NCI-H526 (cell line): ENCODE measurements around the gene MASP1.

Experiments
- DNase-seq, 2 experiments: peaks; one replicate each; lab custom pipeline; 2025; lab: John Stamatoyannopoulos, UW

The MASP1 gene, protein sequence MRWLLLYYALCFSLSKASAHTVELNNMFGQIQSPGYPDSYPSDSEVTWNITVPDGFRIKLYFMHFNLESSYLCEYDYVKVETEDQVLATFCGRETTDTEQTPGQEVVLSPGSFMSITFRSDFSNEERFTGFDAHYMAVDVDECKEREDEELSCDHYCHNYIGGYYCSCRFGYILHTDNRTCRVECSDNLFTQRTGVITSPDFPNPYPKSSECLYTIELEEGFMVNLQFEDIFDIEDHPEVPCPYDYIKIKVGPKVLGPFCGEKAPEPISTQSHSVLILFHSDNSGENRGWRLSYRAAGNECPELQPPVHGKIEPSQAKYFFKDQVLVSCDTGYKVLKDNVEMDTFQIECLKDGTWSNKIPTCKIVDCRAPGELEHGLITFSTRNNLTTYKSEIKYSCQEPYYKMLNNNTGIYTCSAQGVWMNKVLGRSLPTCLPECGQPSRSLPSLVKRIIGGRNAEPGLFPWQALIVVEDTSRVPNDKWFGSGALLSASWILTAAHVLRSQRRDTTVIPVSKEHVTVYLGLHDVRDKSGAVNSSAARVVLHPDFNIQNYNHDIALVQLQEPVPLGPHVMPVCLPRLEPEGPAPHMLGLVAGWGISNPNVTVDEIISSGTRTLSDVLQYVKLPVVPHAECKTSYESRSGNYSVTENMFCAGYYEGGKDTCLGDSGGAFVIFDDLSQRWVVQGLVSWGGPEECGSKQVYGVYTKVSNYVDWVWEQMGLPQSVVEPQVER

DNA sequence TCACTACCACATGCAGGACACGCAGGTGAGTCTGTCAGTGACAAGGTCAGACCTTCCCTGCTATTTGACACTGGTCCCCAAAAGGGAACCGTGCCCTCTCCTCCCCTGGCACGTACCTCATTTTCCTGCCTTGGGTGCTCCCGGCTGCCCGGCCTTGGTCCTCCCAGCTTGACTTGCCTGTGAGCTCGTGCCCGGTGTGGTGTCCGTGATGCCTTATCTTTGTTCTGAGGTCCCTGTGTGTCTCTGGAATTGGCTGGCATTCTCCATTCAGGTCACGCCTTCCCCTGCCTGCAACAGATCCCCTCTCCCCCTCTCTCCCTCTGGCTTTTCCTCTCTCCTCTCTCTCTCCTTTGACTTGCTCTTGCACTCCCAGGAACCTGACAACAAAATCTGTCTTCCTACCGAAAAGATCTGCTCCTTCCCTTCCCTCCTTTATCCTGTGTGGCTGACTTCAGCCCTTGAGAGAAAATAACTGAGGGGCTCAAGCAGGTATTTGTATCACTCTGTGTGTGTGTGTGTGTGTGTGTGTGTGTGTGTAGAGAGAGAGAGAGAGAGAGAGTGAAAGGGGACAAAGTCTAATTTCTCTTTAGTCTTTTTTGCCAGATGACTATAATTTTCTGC is at the start of gene MASP1:
MASP1 (minus strand) TSS at position 226 of the 621 bp plus-strand sequence; CDS start at position 121, 105 bp downstream.
- peak in 1 of 2 experiments; percentile 35 for DNase-seq

- no peak for DNase-seq
Observed at GRCh38 chr3:187340578-187340977, 49.0 kb upstream of the MASP1 start.

- no peak for DNase-seq
Observed at GRCh38 chr3:187336322-187336721, 44.8 kb upstream of the MASP1 start.

DNA sequence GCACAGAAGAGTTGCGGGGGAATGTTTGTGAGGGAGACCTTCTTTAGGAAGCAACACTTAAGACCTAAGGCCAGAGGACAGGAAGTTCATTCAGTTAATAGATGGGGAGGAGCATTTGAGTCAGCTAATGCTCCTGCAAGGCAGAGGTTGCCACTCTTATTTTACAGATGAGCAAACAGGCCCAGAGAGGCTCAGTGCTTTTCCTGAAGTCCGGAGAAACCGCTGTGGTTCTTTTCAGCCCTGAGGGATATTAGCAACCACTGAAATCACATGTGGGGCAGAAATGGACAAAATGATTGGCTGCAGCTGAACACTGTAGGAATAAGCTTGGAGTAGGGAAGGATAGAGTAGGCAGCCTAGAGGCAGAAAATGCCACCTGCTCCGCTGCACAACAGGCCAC is 43.4 kb upstream of the MASP1 start:
- DNase-seq = no peak

DNA sequence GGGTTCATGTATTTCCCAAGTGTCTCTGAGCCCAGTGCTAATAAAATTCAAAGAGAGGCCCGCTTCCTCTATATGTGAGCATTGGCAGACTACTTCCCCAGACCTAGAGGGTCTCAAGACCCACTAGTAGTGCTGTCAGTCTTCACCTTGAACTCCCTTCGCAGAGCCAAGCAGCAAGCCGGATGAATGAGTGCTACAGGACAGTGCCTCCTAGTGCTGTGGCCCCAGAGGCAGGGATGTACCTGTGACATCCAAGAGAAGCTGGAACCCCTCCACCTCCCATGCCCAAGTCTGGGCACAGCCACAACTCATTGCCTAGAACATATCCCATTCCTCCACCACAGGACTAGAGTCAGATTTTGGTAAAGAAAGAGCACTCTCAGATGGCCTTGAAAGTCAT is 37.2 kb upstream of the MASP1 start:
- DNase-seq = no peak

- no peak for DNase-seq
Observed at GRCh38 chr3:187327845-187328244, 36.3 kb upstream of the MASP1 start.

DNA sequence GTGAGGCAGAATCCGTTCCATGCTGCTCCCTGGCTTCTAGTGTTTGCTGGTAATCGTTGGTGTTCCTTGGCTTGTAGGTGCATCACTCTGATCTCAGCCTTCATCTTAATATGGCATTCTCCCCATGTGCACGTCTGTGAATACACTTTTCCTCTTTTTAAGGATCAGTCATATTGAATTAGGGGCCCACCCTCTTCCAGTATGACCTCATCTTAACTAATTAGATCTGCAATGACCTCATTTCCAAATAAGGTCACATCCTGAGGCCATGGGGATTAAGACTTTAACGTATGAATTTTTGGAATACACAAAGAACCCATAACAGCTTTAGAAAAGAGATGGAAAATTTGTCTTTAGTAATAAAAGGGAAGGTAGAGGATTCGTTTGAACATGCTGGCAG is 34.1 kb upstream of the MASP1 start:
- no peak for DNase-seq

DNA sequence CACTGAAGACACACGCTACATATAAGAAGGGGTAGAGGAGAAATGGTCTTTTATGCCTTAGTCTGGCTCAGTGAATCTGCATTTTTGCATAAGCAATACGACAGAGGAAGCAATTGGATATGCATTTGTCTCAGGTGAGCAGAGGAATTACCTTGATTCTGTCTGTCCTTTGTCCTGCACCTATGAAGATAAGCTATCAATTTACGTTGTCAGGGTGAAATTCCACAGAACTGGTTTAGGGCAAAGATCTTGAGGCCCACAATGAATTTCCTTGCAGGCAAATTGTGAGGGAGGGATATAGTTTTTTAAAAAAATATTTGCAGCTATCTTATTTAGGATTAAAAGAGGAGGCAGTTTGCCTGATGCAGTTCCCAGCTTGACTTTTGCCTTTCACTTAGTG is 31.6 kb upstream of the MASP1 start:
- no peak for DNase-seq

- DNase-seq = no peak
Observed at GRCh38 chr3:187322291-187322690, 30.8 kb upstream of the MASP1 start.

DNA sequence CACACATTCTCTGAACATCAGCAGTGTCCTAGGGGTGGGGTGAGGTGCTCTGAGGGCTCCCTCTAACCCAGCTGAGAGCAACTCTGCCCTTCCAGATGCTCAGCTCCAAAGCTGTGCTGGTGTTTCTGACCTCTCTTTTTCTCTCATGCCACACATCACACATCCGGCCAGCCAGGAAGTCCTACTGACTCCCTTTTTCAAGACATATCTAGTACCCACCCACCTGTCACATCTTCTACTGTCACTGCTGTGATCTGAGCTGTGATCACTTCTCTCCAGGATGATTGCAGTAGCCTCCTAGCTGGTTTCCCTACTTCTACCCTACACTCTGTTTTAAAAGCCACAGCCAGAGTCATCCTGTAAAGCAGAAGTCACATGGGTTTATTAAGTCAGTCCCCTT is 30.2 kb upstream of the MASP1 start:
- DNase-seq = no peak

DNA sequence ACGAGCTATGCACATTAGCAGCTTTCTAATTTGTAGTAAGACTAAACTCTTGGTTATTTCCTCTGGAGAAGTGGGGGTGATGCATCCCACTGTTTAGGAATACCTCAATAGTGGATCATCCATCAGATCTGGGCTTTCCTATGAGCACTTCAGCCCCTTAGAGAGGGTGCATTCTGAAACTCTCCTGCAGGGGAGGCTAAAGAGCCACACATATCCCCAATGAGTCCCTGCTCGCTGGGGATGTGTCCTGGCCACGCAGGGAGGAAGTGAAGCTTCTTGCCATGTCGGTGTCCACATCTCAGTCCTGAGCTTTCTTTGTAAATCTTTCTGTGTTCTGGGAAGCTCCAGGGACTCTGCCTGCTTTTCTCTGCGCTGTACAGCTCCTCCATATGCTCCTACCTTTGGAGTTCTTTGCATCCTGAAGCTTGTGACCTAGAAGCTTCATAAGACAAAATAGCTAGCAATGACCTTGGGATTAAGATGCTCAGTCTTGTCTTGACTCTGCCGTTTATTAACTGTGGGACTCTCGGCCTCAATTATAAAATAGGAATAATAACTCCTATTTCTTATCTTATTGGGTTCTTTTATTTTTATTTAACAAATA is 28.3 kb upstream of the MASP1 start:
- peak; percentile 59 to 89 for DNase-seq

DNA sequence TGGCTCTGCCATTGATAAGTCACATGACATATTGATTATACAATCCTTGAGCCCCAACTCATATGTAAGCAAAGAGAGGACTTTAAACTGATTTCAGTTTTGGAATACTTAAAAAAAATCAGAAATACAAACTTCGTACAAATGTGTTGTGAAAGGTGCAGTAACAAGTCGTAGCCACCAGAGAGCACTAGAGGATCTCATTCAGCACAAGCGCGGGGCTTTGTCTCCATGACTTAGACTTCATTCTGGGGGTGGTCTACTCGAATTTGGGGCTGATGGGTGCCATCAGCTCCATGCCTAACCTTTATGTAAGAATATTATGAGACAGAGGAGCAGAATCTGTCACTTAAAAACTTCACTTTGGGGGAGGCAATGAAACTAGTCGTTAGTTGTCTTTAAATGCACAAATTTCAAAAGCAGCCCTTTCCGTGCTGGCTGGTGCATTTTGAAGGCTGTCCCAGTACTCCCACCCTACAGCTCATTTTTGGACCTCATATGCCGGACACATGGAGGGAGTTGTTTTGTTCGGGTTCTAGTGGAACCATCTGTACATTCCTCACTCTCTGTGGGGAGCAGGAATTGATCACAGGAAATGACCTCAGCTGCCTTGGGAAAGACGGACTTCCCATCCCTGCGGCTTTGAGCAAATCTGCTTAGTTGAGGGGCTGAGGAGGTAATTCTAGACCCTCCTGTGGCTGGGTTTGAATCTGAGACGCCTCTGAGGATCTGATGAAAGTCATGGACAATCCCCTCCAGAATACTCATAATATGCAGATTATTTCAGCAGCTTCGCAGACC is 27.5 kb upstream of the MASP1 start:
- DNase-seq = peak; percentile 46 to 79

GRCh38 chr3:187315872-187316271 is 24.3 kb upstream of the MASP1 start:
- no peak for DNase-seq

- DNase-seq = no peak
Observed at GRCh38 chr3:187314176-187314575, 22.6 kb upstream of the MASP1 start.

GRCh38 chr3:187310954-187311470 is 19.5 kb upstream of the MASP1 start:
- DNase-seq = no peak

DNA sequence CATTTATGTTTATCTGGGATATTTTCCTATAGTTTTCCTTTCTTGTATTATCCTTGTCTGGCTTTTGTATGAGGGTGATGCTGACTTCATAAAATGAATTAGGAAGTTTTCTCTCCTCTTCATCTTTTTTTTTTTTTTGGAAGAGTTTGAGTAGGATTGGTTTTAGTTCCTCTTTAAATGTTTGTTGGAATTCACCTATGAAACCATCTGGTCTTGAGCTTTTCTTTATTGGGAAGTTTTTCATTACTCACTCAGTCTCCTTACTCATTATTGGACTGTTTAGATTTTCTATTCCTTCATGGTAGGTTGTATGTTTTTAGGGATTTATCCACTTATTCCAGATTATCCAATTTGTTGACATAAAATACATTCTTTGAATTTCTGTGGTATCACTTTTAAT is 18.7 kb upstream of the MASP1 start:
- DNase-seq = no peak

- no peak for DNase-seq
Observed at GRCh38 chr3:187305881-187306280, 14.3 kb upstream of the MASP1 start.

DNA sequence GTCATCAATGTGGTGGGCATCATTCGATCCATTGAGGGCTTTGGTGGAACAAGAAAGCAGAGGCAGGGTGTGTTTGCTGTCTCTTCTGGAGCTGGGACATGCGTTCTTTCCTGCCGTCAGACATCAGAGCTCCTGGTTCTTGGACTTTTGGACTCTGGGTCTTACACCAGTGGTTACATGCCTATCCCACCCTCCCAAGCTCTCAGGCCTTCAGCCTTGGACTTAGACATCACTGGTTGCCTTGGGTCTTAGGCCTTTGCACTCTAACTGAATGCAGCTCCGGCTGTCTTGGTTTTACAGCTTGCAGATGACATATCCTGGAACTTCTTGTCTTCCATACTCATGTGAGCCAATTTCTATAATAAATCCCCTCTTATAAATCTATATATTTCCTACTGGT is 8.1 kb upstream of the MASP1 start:
- DNase-seq = no peak

- DNase-seq = no peak
Observed at GRCh38 chr3:187296911-187297310, 5.4 kb upstream of the MASP1 start.

- DNase-seq = no peak
Observed at GRCh38 chr3:187296058-187296457, 4.5 kb upstream of the MASP1 start.

- no peak for DNase-seq
Observed at GRCh38 chr3:187295316-187296034, 3.9 kb upstream of the MASP1 start.
